Activated gamma-delta T cell treated with Interleukin-2 at 50 U/mL for 16 hours (primary cell): Measurements from ENCODE around the gene CXCL14.

Experiments
- DNase-seq: peaks from one replicate; pipeline ENCODE4 v3.0.0-alpha.2; 2020

CXCL14 gene, protein sequence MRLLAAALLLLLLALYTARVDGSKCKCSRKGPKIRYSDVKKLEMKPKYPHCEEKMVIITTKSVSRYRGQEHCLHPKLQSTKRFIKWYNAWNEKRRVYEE

DNA sequence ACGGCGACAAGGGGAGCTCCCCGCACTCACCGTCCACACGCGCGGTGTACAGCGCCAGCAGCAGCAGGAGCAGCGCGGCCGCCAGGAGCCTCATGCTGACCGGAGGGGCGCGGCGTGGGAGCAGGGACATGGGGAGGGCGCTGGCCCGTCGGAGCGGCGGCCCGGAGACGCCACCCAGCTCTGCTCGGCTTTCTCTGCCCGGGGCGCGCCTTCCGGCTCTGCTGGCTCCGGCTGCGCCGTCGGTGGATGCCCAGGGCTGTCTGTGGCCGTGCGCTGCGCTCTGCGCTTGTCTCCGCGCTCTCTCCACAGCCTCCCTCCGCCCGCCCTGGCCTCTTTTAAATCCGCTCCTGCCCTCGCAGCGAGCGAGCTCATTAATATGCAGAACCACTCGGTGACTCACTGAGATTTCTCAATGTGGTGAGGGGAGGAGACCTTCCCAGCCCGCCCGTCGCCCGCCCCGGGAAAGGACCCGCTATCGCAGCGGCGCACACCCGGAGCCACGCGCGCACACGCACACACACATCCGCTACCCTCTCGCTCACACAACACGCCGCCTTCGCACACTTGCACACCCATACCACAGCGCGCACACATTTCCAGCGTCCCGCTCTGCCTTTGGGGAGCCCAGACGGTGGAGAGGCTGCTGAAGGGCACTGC, at the start of gene CXCL14:
Gene CXCL14 (minus strand): TSS at position 307 of the 657 bp plus-strand sequence. CDS start 213 bp downstream, at position 94.
- DNase-seq: no peak

DNA sequence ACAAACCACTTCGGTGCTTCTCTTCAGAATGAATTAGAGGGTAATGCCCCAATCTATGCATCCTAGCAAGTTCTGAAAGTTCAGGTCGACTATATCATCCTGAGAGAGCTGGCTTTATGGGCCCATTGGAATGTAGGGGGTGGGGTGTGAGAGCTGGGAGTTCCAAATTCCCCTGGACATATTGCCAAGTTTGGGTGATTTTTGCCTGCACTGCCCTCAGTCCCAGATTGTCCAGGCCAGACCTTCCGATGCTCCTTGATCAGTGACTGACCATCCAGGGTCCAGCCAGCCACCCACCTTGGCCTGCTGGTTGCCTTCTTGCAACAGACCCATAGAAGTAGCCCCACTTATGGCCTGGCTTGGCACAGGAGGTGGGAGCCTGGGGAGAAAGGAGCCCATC, 47.8 kb upstream of the CXCL14 start:
- DNase-seq: no peak

DNA sequence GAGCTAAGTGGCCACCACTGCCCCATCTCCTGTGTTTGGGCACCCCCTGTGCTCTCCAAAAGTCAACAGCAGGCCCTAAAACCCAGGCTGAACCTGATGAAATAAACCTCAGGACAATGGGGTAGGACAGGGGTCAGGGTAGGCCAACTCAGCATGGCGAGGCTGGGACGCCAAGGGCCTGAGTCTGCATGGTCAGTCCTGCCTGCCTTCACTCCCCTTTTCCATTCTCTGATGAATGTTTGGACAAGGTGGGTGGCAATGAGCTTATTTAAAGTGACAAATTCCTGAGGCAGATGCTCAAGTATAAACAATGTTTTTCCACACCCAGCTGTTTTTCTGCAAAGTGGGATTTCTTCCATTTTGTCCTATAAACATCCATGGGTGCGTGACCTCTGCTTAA, 47.2 kb upstream of the CXCL14 start:
- DNase-seq: no peak

DNA sequence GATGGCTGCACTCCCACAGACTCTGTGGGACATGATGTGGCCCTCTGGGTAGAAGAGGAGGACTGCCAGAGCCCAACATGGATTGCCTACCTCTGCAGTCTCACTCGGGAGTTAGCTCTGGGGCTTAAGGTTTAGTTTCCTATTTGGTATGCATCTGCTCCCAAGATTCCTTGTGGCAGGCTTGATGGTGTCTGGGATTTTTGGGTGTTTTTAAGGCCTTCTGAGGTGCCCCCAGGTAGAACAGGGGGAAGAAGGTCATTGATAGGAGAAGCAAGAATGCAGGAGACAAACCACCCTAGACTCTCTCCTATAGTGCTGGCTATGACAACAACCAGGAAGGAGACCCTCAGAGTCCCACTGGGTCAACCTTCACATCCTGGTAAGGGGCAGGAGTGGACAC, 46.7 kb upstream of the CXCL14 start:
- no peak for DNase-seq

DNA sequence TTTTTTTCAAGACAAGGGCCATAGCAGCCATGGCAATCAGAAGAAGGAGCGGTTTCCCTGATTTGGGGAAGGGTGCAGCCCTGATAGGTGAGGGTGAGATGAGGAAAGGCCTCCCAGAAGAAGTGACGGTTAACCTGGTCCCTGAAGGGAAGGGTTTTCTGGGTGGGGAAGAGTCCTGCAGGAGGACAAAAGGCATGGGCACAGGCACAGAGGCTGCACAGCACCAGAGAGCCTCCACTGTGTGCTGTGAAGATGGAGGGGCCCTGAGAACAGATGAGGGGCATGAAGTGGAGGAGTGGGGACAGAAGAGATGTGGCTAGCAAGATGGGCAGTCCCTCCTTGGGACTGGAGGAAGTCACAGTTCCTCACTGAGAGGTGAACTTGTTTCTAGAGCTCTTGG, 46.3 kb upstream of the CXCL14 start:
- DNase-seq: no peak

DNA sequence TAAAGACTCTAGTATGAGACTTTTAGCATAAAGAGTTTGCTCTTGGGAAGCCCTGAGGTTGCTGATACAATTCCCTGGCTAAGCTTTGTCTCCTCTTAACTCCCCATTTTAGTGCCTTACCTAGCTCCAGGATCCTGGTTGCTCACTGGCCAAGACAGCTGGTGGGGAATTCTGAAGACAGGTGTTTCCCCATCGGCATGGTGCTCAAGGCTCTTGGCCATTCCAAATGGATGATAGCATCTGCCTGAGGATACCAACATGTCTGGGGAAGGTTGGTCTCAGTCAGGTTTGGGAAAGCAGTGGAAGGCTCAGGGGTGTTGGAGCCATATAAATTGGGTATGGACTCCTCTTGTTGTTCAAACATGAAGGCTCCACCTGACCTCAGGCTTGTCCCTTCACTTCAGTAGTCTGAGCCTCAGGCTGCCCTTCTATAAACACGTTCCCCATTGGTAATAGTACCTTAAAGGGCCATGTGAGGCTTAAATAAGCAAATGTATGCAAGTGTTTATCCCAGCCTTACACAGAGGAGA, 44.5 kb upstream of the CXCL14 start:
- DNase-seq: no peak

DNA sequence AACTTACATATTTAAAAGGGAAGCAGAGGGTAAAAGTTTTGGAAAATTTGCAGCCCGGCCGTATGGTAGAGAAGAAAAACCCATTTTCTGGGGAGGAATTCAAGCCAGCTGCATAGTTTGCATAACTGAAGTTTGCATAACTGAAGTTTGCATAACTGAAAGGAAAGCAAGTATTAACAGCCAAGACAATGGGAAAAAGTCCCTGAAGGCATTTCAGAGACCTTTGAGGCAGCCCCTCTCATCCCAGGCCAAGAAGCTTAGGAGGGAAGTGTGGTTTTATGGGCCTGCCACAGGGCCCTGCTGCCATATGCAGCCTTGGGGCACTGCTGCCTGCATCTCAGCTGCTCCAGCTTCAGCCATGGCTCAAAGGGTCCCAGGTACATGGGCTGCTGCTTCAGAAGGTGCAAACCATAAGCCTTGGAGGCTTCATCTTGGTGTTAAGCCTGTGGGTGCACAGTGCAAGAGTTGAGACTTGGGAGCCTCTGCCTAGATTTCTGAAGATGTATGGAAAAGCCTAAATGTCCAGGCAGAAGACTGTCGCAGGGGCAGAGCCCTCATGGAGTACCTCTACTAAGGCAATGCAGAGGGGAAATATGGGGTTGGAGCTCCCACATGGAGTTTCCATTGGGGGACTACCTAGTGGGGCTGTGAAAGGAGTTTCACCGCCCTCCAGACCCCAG, 36.9 kb upstream of the CXCL14 start:
- DNase-seq: no peak

DNA sequence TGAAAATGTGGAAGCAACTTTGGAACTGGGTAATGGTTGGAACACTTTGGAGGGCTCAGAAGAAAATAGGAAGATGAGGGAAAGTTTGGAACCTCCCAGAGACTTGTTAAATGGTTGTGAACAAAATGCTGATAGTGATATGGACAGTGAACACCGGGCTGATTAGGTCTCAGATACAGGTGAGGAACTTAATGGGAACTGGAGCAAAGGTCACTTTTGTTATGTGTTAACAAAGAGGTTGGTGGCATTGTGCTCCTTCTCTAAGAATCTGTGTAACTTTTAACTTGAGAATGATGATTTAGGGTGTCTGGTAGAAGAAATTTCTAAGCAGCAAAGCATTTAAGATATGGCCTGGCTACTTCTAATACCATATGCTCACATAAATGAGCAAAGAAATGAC, 36.4 kb upstream of the CXCL14 start:
- no peak for DNase-seq

DNA sequence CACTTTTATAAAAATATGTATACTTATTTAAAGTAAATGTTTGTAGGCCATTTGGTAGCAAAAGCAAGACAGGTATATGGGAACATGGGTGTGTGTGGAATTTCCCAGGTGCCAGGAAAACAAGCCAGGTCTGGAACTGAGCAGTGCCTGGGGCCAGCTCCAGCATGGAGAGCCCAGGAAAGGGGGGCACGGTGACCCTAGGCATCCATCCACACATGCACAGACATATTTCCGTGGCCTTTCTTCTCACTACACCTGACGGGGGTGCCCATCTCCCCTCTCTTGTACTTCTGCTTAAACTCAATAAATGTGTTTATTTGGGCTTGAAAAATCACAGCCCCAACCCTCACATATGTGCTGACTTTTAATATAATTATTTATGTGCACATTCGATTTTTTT, 31.2 kb upstream of the CXCL14 start:
- no peak for DNase-seq

DNA sequence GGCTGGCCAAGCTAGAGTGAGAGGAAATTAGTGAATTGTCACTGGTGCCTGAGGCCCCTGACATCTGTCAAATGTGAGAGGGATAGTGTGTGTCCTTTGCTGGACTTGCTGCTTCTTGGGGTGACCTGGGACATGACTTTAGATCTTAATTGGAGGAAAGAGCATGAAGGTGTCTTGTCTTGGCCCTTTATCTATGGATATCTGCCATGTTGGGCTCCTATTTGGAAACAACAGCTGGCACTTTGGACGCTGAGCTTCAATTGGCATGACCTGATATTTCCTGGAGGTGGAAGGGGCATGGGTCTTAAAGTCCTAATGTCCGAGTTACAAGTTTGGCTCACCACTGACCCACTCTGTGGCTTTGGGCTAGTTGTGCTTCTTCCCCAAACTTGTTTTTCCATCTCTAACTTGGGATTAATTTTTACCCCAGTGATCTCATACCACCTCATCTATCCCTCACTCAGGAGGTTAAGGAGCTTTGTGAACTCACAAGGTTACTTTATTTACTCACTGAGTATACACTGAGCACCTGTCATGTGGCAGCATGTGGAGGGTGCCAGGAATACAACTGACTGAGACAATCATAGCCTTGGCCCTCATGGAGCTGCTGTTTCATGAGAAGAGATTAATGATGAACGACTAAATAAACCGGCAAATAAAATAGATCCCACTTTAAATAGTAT, 30.1 kb upstream of the CXCL14 start:
- DNase-seq: no peak

DNA sequence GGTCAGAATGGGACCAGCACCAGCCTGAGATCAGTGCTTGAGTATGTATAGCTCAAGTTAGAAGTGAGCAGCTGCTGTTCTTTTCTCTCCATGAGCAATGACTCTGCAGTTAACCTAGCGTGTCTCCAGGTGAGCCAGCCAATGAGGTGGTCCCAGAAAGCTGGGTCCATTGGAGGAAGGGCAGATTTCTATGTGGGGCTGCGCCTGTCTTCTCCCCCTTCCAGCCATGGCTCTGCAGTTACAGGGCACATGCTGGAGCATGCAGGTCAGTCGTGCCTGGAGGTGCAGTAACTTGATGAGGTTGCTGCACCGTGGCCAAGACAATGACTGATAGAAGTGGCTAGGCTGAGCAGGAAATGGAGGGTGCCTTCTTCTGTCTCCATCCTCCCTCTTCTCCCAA, 29.6 kb upstream of the CXCL14 start:
- DNase-seq: no peak

DNA sequence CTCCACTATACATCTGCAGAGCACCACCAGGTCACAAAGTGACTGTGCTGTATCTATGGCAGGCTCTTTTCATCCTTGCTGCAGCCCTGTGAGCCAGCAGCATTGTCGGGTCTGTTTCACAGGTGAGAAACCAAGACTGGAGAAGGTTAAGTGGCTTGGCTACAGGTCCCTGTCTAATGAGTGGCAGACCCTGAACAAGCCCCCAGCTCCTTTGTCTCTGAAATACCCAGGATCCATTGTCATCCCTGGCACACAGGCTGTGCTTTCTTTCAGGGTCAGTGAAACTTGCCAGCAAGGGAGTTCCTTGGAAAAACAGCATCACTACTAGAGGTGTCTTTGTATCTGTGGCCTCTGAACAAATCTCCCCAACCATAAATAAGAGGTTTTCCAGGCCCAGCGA, 27.6 kb upstream of the CXCL14 start:
- no peak for DNase-seq

DNA sequence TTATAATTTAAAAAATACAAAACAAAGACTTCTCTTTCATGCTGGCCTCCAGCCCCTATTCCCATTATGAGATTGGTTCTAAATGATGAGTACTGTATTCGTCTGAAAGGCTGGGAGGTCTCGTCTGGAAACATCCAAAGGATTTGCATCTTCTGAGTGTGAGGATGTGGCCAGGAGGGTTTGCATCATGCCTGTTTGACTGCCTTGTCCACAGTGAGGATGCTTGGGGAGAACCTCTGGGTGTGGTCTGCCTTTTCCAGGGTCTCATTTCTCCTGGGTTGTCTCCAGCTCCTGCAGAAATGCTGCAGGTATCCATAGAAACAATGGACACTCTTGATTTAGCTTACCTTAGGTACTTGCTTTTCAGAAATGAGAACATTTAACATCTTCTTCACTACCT, 26.4 kb upstream of the CXCL14 start:
- no peak for DNase-seq

DNA sequence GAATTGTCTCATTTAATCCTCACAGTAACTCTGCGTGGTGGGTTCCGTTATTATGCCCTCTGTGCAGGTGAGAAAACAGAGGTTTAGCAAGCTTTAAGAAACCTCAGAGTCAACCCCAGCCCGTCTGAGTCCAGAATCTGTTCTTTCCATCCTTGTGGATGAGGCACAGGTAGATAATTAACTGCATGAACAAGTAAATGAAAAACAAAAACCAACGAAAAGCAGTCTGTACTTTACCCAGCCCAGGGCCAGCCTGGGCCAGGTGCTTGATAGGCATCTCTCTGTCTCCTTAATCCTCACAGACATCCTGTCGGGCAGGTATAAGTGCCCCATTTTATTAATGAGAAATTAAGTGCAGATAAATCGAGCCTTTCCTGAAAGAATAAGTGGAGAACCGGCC, 25.3 kb upstream of the CXCL14 start:
- DNase-seq: no peak

DNA sequence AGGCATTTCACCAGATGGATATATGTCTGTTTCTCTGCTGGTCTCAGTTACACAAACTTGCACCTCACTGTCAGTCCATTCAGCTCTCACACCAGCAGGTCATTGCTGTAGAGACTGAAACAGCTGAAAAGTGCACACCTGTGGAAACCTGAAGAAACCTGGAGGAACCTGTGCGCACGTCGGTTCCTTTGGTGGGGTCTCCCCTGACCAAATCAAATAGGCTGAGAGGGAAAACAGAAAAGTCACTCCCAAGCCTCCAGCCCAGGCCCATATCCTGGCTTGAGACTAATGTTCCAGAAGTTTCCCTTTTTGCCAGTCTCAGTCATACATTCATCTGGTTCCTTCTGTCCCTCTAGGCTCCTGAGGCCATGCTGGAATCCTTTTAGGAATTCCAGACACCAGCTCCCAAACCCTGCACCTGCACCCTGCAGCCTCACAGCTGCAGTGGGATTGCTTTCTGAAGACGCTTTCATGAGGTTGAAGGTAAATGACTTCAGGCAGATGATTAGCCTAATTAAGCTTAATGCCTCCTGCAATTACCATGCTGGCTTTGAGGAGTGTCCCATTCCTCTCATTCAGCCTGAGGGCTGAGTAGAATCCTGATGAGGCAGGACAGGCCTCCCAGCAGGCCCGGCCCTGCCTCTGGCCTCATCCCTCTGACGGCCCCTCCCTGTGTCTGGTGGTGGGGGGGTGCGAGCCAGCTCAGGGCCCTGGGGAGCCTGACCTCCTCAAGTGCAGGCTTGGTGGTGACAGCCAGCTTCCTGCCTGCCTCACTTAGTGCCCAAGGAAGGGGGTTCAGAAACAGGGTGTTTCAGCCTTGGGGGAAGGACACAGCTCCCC, 24.3 kb upstream of the CXCL14 start:
- no peak for DNase-seq

DNA sequence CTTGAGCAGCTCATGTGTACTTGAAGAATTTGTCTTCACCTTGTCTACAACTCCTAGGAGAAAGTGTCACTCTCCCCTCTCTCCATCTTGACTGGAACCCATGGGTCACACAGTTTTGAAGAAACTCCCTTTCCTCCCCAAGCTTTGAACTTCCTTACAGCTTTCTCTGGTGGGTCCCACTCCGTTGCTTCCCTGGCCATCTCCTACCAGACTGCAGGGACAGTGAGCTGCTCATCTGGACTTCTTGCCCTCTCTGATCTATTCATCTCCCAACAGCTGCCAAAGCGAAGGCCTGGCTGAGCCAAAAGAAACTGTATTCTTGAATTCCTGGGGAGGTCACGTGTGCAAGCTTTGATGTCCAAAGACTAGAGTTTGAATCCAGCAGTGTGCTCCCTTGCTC, 22.7 kb upstream of the CXCL14 start:
- no peak for DNase-seq

DNA sequence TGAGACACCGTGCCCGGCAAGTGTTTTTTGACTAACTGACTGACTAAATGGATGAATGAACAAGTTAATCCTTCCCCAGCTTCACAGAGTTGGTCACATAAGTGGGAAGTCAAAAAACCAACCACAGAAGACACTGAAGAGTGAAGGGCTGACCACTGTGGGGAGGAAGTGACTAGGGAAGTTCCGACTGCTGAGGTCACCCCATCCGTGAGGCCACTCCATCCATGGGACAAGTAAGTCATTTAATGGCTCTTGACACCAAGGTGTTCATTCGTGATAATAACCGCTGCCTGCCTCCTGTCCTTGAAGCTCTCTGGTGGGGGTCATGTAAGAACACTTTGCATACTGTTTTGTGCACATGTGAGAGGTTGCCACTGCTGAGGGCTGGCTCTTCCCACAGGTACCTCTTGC, 22.2 kb upstream of the CXCL14 start:
- no peak for DNase-seq

DNA sequence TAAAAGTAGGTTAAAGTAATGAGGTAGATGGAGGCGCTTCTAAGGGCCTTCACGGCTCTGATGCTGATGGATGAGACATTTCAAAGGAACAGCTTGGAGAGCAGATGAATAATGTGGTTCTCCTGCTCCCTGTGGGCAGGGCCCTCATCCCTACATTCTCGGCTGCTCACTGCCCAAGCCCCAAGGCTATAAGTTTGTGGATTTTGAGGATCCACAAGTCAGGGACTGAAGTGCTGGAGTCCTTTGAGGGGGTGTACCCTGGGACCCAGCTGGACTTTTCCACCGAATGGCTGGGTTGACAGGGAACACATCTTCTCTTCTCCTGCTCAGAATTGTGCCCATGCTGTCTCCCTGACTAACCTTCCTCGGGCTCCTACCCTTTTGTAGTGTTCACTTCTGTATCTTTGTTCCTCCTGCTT, 21.4 kb upstream of the CXCL14 start:
- DNase-seq: no peak

DNA sequence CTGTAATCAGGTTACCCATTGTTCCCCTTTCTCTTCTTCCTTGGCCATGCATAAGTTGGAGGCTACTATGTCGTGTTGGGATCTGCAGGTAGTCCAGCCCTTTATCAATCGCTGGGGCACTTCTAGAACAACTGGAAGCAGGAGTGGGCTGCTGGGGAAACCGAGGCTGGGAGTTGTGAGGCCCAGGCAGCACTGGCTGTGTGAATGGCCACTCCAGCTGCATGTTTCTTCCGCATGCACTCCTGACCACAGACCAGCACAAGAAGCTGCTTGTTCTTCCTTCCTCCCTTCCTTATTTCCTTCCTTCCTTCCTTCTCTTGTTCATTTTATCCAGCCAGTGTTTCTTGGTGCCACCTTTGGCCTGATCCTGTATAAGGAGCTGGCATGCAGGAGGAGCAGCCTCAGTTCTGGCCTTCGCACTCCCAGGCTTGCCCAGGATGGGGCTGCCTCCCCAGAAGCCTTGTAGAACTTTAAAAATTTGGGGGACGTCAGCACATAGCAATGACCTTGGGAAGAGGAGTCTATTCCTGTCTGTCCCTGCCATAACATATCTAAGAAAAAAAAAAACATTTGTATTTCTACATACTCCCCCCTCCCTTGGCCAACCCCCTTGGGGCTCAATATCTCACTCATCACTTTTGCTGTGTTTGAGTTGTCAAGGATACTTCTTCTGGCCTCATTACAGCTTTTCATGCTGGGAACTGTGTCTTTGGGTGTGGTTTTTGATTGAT, 20.8 kb upstream of the CXCL14 start:
- DNase-seq: no peak

DNA sequence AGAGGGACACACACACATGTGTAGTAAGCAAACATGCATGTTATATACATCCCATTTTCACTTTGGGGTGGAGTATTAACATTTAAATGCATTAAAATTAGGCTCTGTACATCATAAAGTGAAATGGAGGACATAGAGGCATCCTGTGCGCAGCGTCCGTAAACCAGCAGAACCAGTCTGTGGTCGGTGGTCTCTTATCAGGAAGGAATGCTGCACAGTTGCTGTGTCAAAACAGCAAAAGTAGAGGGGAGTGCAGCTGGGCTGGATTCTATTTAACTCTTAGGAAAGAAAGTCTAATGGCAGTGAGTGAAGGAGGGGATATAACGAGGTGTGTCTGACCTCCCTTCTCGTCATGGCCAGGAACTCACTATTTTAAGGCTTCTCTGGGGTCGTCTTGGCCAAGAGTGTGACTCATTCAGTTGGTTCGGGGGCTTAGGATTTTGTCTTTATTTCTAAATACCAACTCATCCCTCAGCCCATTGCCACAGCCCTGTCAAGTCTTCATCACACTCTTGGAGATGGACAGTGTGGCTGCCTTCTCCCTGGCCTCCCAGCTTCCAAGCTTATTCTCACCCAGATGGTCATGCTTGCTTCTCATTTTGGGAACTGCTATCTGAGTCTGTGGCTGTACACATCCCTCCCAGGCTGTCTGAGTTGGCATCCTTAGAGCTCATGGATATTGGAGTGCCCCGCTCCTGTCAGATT, 20.1 kb upstream of the CXCL14 start:
- no peak for DNase-seq

DNA sequence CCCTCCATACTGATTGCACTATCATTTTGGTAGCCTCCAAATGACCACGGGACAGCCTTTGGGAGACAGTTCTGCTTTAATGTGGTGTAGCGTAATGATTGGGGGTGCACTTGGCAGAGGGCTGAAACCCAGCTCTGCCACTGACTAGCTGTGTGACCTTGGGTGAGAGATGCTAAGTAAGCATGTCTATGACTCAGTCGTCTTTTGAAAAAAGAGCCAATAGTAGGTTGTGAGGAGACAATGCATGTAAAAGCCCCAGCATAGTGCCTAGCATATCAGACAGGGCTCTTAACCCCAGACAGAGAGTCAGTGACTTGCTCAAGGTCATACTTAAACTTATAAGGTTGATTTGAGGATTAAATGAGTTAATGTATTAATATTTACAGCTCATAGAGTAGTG, 18.0 kb upstream of the CXCL14 start:
- no peak for DNase-seq
